LNCAP (cell line): ENCODE results near the gene RASGEF1C.

Experiments used
- TF ChIP-seq, protein P1 (sequence below): fragments of 450-650 bp; IDR thresholded peaks from 2 replicates; pipeline ENCODE4 v1.5.1; 2017; ENCODE audit warnings: mild to moderate bottlenecking

Gene RASGEF1C

DNA sequence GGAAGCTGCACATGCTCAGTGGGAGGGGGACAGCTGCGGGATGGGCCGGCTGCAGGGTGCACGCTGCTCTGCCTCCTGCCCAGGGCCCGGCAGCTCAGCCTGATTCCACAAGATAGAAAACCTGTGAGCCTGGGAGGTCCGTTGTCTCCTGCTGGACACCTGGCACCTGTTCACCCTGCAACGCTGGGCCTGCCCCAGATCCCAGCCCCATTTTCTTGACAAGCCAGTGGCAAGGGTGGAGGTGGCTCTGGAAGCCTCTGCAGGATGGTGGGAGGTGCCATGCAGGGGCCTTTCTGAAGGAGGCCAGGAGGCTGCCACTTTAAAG is 69.3 kb downstream of the RASGEF1C start:
- TF ChIP-seq, protein P1, sequence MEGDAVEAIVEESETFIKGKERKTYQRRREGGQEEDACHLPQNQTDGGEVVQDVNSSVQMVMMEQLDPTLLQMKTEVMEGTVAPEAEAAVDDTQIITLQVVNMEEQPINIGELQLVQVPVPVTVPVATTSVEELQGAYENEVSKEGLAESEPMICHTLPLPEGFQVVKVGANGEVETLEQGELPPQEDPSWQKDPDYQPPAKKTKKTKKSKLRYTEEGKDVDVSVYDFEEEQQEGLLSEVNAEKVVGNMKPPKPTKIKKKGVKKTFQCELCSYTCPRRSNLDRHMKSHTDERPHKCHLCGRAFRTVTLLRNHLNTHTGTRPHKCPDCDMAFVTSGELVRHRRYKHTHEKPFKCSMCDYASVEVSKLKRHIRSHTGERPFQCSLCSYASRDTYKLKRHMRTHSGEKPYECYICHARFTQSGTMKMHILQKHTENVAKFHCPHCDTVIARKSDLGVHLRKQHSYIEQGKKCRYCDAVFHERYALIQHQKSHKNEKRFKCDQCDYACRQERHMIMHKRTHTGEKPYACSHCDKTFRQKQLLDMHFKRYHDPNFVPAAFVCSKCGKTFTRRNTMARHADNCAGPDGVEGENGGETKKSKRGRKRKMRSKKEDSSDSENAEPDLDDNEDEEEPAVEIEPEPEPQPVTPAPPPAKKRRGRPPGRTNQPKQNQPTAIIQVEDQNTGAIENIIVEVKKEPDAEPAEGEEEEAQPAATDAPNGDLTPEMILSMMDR: no peak

DNA sequence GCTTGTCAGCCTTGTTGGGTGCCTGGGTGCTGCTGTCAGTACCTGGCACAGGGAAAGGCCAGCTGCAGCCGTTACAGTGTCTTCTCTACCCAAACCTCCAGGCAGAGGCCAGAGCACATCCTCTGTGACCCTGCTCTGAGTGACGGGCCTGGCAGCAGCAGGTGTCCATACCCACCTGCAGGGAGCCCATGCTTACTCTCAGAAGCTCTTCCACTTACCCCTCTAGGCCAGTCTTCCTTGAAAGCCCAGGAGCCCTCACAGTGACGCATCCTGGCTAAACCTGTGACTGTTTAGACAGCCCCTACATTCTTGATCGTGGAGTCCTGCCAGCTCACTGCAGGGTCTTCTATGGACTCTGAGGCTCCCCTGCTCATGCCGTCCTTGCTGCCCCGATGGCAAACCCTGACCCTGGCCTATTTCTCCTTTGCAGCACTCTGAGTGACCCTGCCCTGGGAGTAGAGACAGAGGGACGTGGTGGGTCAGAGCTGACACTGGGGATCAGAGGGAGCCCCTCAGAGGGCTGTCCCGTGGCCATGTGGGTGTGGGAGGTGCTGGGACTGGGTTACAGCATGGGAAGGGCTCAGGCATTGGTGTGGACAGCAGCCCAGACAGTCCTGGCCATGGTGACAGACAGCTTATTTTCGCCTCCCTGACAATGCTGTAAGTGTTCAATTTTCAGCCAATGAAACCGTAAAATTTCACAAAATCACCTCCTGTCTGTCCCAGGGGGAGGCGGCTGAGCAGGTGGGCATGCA is 69.9 kb downstream of the RASGEF1C start:
- TF ChIP-seq, protein P1: no peak

DNA sequence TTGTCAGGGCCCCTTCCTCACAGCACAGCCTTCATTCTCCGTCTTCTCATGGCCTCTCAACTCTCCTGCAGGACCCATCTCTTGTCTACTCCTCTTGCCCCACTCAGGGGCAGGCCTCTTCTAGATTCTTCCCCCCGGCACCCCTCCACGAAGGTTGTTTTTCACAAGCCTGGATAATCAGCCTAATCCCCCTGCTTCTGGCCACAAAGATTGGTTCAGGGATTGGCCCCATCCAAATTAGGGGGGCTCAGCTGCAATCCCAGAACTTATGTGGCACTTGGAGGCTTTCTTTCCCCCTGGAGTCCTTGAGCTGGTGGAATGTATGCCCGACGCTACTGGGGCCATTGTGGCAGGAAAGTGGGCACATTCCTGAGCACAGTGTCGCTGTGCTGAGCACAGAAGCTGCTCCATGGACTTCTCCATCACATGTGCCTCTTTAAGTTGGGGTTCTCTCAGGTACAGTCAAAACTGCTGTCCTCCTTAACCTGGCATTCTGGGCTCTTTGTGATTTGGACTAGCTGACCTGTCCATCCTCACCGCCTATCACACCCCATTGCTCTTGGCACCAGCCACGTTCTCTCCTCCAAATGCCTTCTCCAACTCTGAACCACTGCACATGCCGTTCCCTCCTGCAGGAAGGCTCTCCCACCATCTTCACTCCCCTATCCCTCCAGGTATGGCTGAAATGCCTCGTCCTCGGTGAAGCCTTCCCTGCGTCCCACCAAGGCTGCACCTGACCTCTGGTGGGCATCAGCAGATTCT is 70.6 kb downstream of the RASGEF1C start:
- TF ChIP-seq, protein P1: no peak

DNA sequence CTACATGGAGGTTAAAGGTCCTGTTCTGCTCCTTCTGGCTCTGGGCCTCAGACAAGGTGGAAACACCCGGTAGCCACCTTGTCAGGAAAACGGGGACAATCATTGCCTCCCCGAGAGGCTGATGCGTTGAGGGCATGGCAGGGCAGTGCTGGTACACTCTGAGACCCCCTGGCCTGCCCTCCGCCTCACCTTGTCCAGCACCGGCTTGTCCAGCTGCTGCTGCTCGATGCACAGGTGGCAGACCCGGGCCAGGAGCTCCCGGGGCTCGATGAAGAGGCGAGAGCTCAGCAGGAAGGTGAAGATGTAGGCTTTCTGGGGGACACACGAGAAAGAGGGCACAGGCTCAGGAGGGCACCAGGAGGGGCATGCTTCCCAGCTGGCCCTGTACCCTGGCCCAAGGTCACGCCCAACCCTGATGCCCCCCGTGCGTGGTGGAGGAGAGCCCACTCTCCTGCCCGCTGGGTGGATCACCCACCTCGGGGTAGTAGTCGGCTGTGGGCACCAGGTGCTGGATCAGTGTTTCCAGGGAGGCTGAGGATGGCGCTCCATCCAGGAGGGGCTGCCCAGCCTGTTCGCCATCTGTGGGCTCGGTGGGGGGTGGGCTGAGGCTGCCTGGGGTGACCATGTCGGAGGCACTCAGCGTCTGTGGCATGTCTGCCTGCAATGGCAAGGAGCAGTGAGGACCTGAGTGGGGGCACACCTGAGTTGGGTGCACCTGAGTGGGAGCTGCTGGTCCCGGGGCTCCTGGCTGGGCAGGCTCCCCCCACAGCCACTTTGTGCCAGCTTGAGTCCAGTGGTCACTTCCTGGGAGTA is 71.4 kb downstream of the RASGEF1C start:
- TF ChIP-seq, protein P1: no peak

DNA sequence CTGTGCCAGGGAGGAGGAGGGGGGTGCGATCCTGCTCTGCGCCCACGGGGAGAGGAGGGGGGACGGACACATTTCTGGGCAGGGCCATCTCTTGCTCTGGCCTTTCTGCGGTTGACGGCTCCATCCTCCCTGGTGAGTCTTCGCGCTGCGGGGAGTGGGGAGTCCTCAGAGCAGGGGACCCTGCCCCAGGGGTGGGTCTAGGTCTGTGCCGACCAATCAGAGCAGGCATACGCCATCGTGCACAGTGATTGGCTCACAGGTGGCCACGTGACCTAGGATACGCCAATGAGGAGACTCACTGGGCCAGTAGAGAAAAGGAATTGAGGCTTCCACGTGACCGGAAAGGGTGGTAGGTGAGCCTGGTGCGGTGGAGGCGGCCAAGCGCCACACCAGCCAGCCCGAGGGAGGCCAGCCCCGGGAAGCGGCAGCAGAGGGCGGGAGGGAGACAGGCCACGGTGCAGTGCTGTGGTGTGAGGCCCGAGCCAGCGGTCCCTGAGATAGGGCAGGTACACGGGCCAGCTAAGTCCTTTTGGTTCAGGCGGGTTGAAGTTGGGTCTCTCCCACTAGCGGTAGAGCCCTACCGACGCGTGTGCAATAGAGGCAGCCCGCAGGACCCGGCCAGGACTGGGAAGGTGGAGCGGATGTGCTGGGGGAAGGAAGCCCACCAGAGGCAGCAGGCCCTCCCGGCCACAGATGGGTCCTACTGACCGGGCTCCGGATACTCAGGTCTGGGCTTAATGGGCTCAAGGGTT is 72.2 kb downstream of the RASGEF1C start:
- TF ChIP-seq, protein P1: no peak

DNA sequence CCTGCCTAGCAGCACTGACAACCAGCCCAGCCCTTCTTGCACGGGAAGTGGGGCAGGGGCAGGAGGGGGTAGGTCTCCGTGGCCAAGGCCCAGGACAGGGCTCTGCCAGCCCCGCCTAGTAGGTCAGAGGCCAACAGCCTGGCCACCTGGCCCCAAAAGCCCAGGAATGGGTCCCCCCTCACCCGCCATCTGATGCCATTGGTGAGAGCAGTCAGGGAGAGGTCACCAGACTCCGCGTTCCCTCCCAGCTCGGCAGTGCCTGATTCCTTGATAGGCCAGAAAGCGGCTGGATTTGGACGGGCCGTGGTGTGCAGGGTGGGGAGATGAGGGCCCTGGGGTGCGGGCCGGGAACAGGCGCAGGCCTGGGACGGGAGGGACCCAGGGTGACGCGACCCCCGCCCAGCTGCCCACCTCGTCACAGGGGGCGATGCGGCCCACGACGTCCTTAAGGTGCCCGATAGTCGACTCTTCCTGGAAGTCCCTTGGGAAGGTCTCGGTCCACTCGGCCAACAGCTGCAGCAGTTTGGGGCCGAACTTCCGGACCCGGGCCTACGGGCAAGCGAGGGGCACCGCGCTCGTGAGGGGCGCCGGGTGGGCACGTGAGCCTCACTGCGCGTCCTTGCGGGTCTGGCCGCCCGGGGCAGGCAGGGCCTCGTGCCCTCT is 72.9 kb downstream of the RASGEF1C start:
- TF ChIP-seq, protein P1: no peak
